ENCODE results near the gene PNPLA1. TPM values are rescaled to one million over a fixed set of nuclear protein-coding genes. Genes with fewer than 3 reads are reported as not detected.
A peak's percentile ranks its signal among the peaks of the same experiment; 100 is the strongest.

PNPLA1 gene
- polyA plus RNA-seq, 3 donors = 3.5 to 3.9 (median 3.8) TPM

- WGBS (ENCODE audit: insufficient coverage) = 100% methylated on average over 3 of the region's 4 CpGs
Measured at GRCh38 chr6:36232172-36232571, 37.7 kb upstream of the PNPLA1 start.

GRCh38 chr6:36235309-36235708, 34.6 kb upstream of the PNPLA1 start:
- DNase-seq = no peak
- WGBS (ENCODE audit: insufficient coverage) = 30% methylated on average over 3 of the region's 3 CpGs
- peaks cover 28 to 43% of the 10 kb centered on the region in 2 donors for H3K36me3 Mint-ChIP-seq

More at GRCh38 chr6:36232172-36232571, 37.7 kb upstream of the PNPLA1 start:
- Histone ChIP-seq H3K27me3 (ENCODE audit: control insufficient read depth in 2 of 2, insufficient read depth in 2 of 2, low read length in 2 of 2) (no peaks in the 10 kb centered on the region), H3K36me3 (replicated peaks in 1 of 2; ENCODE audit: control insufficient read depth in 1 of 2, insufficient read depth in 2 of 2, low read length in 2 of 2) (peaks cover 39 to 57% of the 10 kb centered on the region in 2 donors), H2AFZ (ENCODE audit: insufficient read depth, low read depth, low read length, poor library complexity, severe bottlenecking) (no peak overlapping the region), H3K4me3 (replicated peaks in 1 of 3; ENCODE audit: low read depth in 2 of 3, low read length in 3 of 3) (no peak overlapping the region), H3K4me2 (replicated peaks; ENCODE audit: extremely low read depth, low read length, poor library complexity, severe bottlenecking) (no peak overlapping the region), H3K27ac (ENCODE audit: low read depth in 1 of 2, low read length in 2 of 2) (no peak overlapping the region), H3K4me1 (ENCODE audit: control insufficient read depth in 1 of 2, insufficient read depth in 2 of 2, low read length in 2 of 2) (peaks cover 22 to 25% of the 10 kb centered on the region in 2 donors), H3K9ac (ENCODE audit: insufficient read depth, low read length, poor library complexity, severe bottlenecking) (no peak overlapping the region), H3K79me2 (ENCODE audit: insufficient read depth, low read length) (no peaks in the 10 kb centered on the region), H4K20me1 (ENCODE audit: insufficient read depth, low read length) (no peaks in the 10 kb centered on the region), H3K9me3 (replicated peaks in 1 of 2; ENCODE audit: control insufficient read depth in 1 of 2, insufficient read depth in 1 of 2, low read length in 2 of 2) (no peaks in the 10 kb centered on the region)
- intact Hi-C loops (cut with micrococcal nuclease) = no loop called here
- Mint-ChIP-seq H3K4me3 (no peak overlapping the region), H3K9me3 (no peaks in the 10 kb centered on the region), H3K27ac (peak overlapping the region in 5 of 7 donors; percentile 0 to 69 (median 37)), H3K36me3 (peaks cover 59 to 71% of the 10 kb centered on the region in 2 donors), H3K27me3 (ENCODE audit: low read depth in 3 of 3) (peaks cover 0 to 1% (median 0%) of the 10 kb centered on the region in 3 donors), H3K4me1 (peaks cover 24% of the 10 kb centered on the region)
- peak in 2 of 3 donors; percentile 50 to 51 for DNase-seq
- no peak for TF ChIP-seq CTCF (IDR thresholded peaks at IDR 0.05)

More at GRCh38 chr6:36235309-36235708, 34.6 kb upstream of the PNPLA1 start:
- H2AFZ ChIP-seq (ENCODE audit: insufficient read depth, low read depth, low read length, poor library complexity, severe bottlenecking) = peak overlapping the region; percentile 60
- H3K27me3 Mint-ChIP-seq (ENCODE audit: low read depth in 3 of 3) = peaks cover 0 to 1% (median 0%) of the 10 kb centered on the region in 3 donors
- H3K9ac ChIP-seq (ENCODE audit: insufficient read depth, low read length, poor library complexity, severe bottlenecking) = no peak overlapping the region
- H3K4me1 ChIP-seq (ENCODE audit: control insufficient read depth in 1 of 2, insufficient read depth in 2 of 2, low read length in 2 of 2) = peaks cover 22 to 25% of the 10 kb centered on the region in 2 donors
- no peak overlapping the region for H3K27ac ChIP-seq (ENCODE audit: low read depth in 1 of 2, low read length in 2 of 2)
- H3K4me3 Mint-ChIP-seq = peak overlapping the region in 1 of 2 donors; percentile 17
- peaks cover 25% of the 10 kb centered on the region for H3K4me1 Mint-ChIP-seq
- TF ChIP-seq CTCF (IDR thresholded peaks at IDR 0.05) = no peak
- no peaks in the 10 kb centered on the region for H3K79me2 ChIP-seq (ENCODE audit: insufficient read depth, low read length)
- no peak overlapping the region for H3K4me3 ChIP-seq (replicated peaks in 1 of 3; ENCODE audit: low read depth in 2 of 3, low read length in 3 of 3)
- H3K36me3 ChIP-seq (replicated peaks in 1 of 2; ENCODE audit: control insufficient read depth in 1 of 2, insufficient read depth in 2 of 2, low read length in 2 of 2) = peaks cover 12 to 25% of the 10 kb centered on the region in 2 donors
- intact Hi-C loops (cut with micrococcal nuclease) = no loop called here
- no peak overlapping the region for H3K4me2 ChIP-seq (replicated peaks; ENCODE audit: extremely low read depth, low read length, poor library complexity, severe bottlenecking)
- no peaks in the 10 kb centered on the region for H3K27me3 ChIP-seq (ENCODE audit: control insufficient read depth in 2 of 2, insufficient read depth in 2 of 2, low read length in 2 of 2)
- no peaks in the 10 kb centered on the region for H3K9me3 ChIP-seq (replicated peaks in 1 of 2; ENCODE audit: control insufficient read depth in 1 of 2, insufficient read depth in 1 of 2, low read length in 2 of 2)
- peak overlapping the region in 5 of 7 donors; percentile 16 to 74 (median 48) for H3K27ac Mint-ChIP-seq
- no peaks in the 10 kb centered on the region for H4K20me1 ChIP-seq (ENCODE audit: insufficient read depth, low read length)
- H3K9me3 Mint-ChIP-seq = peaks cover 0 to 2% (median 0%) of the 10 kb centered on the region in 7 donors

All from CD14-positive monocyte (primary cell).